SK-N-SH treated with all-trans-retinoic acid at 6 μM for 48 hours (cell line): Measurements from ENCODE around the gene TSC22D1.

Experiments
- ARNTL ChIP-seq: fragments of 450-650 bp; formaldehyde crosslinking; IDR thresholded peaks from 2 replicates; pipeline ENCODE4 v1.5.0; 2020; ENCODE audit warnings: low read depth, mild to moderate bottlenecking, moderate library complexity, borderline replicate concordance
- CREB5 ChIP-seq: fragments of 250-450 bp; sonication (Bioruptor Pico); IDR thresholded peaks from 2 replicates; pipeline ENCODE4 v1.5.1; 2020; ENCODE audit warnings: low read depth, mild to moderate bottlenecking, moderate library complexity
- CSDC2 ChIP-seq: fragments of 250-450 bp; sonication (Bioruptor Pico); IDR thresholded peaks from 2 replicates; pipeline ENCODE4 v1.5.0; 2020; ENCODE audit warnings: mild to moderate bottlenecking, moderate library complexity
- CSRNP3 ChIP-seq: fragments of 250-450 bp; sonication (Bioruptor Pico); IDR thresholded peaks from 2 replicates; pipeline ENCODE4 v1.5.1; 2021; ENCODE audit warnings: mild to moderate bottlenecking, moderate library complexity
- OSR1 ChIP-seq: fragments of 250-450 bp; sonication (Bioruptor Pico); IDR thresholded peaks from 2 replicates; pipeline ENCODE4 v1.8.0; 2022; ENCODE audit warnings: moderate library complexity, mild to moderate bottlenecking, inconsistent platforms
- PATZ1 ChIP-seq: fragments of 250-450 bp; sonication (Bioruptor Pico); IDR thresholded peaks from 2 replicates; pipeline ENCODE4 v1.8.0; 2020; ENCODE audit warnings: mild to moderate bottlenecking, moderate library complexity, borderline replicate concordance
- POU6F1 ChIP-seq: fragments of 250-450 bp; sonication (Bioruptor Pico); IDR thresholded peaks from 2 replicates; pipeline ENCODE4 v1.8.0; 2021; ENCODE audit warnings: low read depth, mild to moderate bottlenecking, moderate library complexity, borderline replicate concordance
- RARB ChIP-seq: fragments of 250-450 bp; sonication (Bioruptor Pico); IDR thresholded peaks from 2 replicates; pipeline ENCODE4 v1.8.0; 2021; ENCODE audit warnings: mild to moderate bottlenecking, moderate library complexity
- TSHZ2 ChIP-seq: fragments of 250-450 bp; sonication (Bioruptor Pico); IDR thresholded peaks from 2 replicates; pipeline ENCODE4 v1.5.0; 2020; ENCODE audit warnings: mild to moderate bottlenecking, moderate library complexity
- ZFP3 ChIP-seq: fragments of 250-450 bp; sonication (Bioruptor Pico); IDR thresholded peaks from 2 replicates; pipeline ENCODE4 v1.5.0; 2020; ENCODE audit warnings: mild to moderate bottlenecking, moderate library complexity
- ZFP30 ChIP-seq: fragments of 450-650 bp; formaldehyde crosslinking; IDR thresholded peaks from 2 replicates; pipeline ENCODE4 v1.5.0; 2022; ENCODE audit warnings: mild to moderate bottlenecking, moderate library complexity

GRCh38 chr13:44448373-44448772 is 127.8 kb downstream of the TSC22D1 start:
- TF ChIP-seq TSHZ2 (CRISPR knock-in tag) (no peak), ZFP3 (CRISPR knock-in tag) (no peak), CSDC2 (no peak), POU6F1 (CRISPR knock-in tag) (no peak), RARB (CRISPR knock-in tag) (no peak), PATZ1 (CRISPR knock-in tag) (no peak), CSRNP3 (CRISPR knock-in tag) (no peak), ARNTL (CRISPR knock-in tag) (no peak), ZFP30 (CRISPR knock-in tag) (no peak), CREB5 (CRISPR knock-in tag) (no peak), OSR1 (CRISPR knock-in tag) (no peak)
